PC-9 (cell line): ENCODE data around the gene ANKS6. TPM values are rescaled to one million over a fixed set of nuclear protein-coding genes. Genes with fewer than 3 reads are reported as not detected.

Experiments used
- BruUV-seq: library from RNA; stranded (reverse); fragments of 400-500 nt; replicated peaks from 2 replicates; lab custom pipeline; 2021; lab: Mats Ljungman, UMichigan
- CTCF ChIA-PET: fragments of 300-600 bp; sonication (Branson Sonifier 250); formaldehyde crosslinking; loops from one replicate; lab custom pipeline; 2022; ENCODE audit warnings: antibody characterized with exemption; lab: Charles Lee
- POLR2A ChIA-PET: fragments of 300-600 bp; sonication (Branson Sonifier 250); formaldehyde crosslinking; loops from one replicate; lab custom pipeline; 2022; ENCODE audit warnings: antibody characterized with exemption; ENCODE audit not compliant: unreplicated experiment; lab: Charles Lee
- DNase-seq, 2 experiments: peaks; one replicate each; pipeline versions ENCODE4 v3.0.0 to v3.0.0-alpha.2; 2015 to 2022; ENCODE audit warnings: mixed read lengths in 1 of 2
- H2AFZ ChIP-seq: fragments of 200-600 bp; sonication (generic); 2 replicates; pipeline ENCODE4 v1.8.1; 2017; ENCODE audit warnings: antibody characterized with exemption
- H3F3A ChIP-seq: fragments of 200-600 bp; sonication (generic); 2 replicates; pipeline ENCODE4 v1.8.1; 2017; ENCODE audit warnings: antibody characterized with exemption, mild to moderate bottlenecking, low read depth; ENCODE audit not compliant: insufficient read depth
- H3K27ac ChIP-seq: fragments of 200-600 bp; sonication (generic); 2 replicates; pipeline ENCODE4 v1.6.1; 2016; ENCODE audit warnings: mixed run types
- H3K27me3 ChIP-seq: fragments of 200-600 bp; sonication (generic); 2 replicates; pipeline ENCODE4 v1.6.1; 2016; ENCODE audit warnings: low read depth, mixed run types; ENCODE audit not compliant: insufficient read depth
- H3K36me3 ChIP-seq: fragments of 200-600 bp; sonication (generic); 2 replicates; pipeline ENCODE4 v1.6.1; 2016; ENCODE audit warnings: low read depth, mixed run types
- H3K4me1 ChIP-seq: fragments of 200-600 bp; sonication (generic); replicated peaks from 2 replicates; pipeline ENCODE4 v1.6.1; 2016; ENCODE audit warnings: mixed run types; ENCODE audit not compliant: insufficient read depth
- H3K4me2 ChIP-seq: fragments of 200-600 bp; sonication (generic); 2 replicates; pipeline ENCODE4 v1.6.1; 2017; ENCODE audit warnings: mixed run types
- H3K4me3 ChIP-seq: fragments of 200-600 bp; sonication (generic); 2 replicates; pipeline ENCODE4 v1.6.1; 2016; ENCODE audit warnings: mixed run types
- H3K79me2 ChIP-seq: fragments of 200-600 bp; sonication (generic); 2 replicates; pipeline ENCODE4 v1.6.1; 2017; ENCODE audit warnings: low read depth, mixed run types
- H3K9me2 ChIP-seq: fragments of 200-600 bp; sonication (generic); 2 replicates; pipeline ENCODE4 v1.8.1; 2017; ENCODE audit warnings: mild to moderate bottlenecking; ENCODE audit not compliant: insufficient read depth
- H3K9me3 ChIP-seq: fragments of 200-600 bp; sonication (generic); 2 replicates; pipeline ENCODE4 v1.8.1; 2016; ENCODE audit warnings: low read depth; ENCODE audit not compliant: insufficient read depth
- H4K20me1 ChIP-seq: fragments of 200-600 bp; sonication (generic); 2 replicates; pipeline ENCODE4 v1.8.1; 2017; ENCODE audit not compliant: insufficient read depth
- CTCF ChIP-seq: fragments of 200-600 bp; sonication (generic); conservative IDR thresholded peaks from 2 replicates; pipeline ENCODE4 v1.6.1; 2017; ENCODE audit warnings: mixed run types, antibody characterized with exemption, mild to moderate bottlenecking, moderate library complexity
- EZH2 ChIP-seq: fragments of 200-600 bp; sonication (generic); IDR thresholded peaks from 2 replicates; pipeline ENCODE4 v1.8.0; 2017; ENCODE audit warnings: antibody characterized with exemption, low read depth
- intact Hi-C: fragments of 100-400 bp; cut with micrococcal nuclease; formaldehyde crosslinking; loops from one replicate; pipeline ENCODE4 v1.10.0; 2022; ENCODE audit not compliant: unreplicated experiment
- total RNA-seq: library from RNA; stranded (reverse); gene quantifications from 2 replicates; pipeline ENCODE4 v1.2.3, GENCODE V29; 2021

The ANKS6 gene
- total RNA-seq, 1 experiment from 2014 or later = 74.7 TPM

GRCh38 chr9:98821831-98822230, 25.5 kb upstream of the ANKS6 start:
- POLR2A ChIA-PET = no interaction called here
- CTCF ChIA-PET = interaction anchor here (0.7 kb wide), 1 partner anchor 899 kb away, joined by 3 read pairs; no protein-coding TSS in a partner anchor
- BruUV-seq = no TSS peak
- Histone ChIP-seq H3K27me3 (no peaks in the 10 kb centered on the region), H3K79me2 (no peaks in the 10 kb centered on the region), H3K9me3 (no peaks in the 10 kb centered on the region), H3K4me3 (no peak overlapping the region), H3K4me1 (no peaks in the 10 kb centered on the region), H3K9me2 (no peaks in the 10 kb centered on the region), H3F3A (no peaks in the 10 kb centered on the region), H3K36me3 (peaks cover 5% of the 10 kb centered on the region; the same call in 1 of the 2 replicates), H2AFZ (no peak overlapping the region), H3K4me2 (no peak overlapping the region), H4K20me1 (no peaks in the 10 kb centered on the region), H3K27ac (no peak overlapping the region)
- TF ChIP-seq CTCF (no peak), EZH2 (no peak)
- intact Hi-C loops = no loop called here
- DNase-seq = no peak

- Histone ChIP-seq H3K4me1 (no peaks in the 10 kb centered on the region), H2AFZ (no peak overlapping the region), H3K4me3 (no peak overlapping the region), H3K4me2 (no peak overlapping the region), H3K36me3 (no peaks in the 10 kb centered on the region), H3K27me3 (no peaks in the 10 kb centered on the region), H3K79me2 (peaks cover 7% of the 10 kb centered on the region; the same call in 1 of the 2 replicates), H3K9me3 (no peaks in the 10 kb centered on the region), H3K9me2 (no peaks in the 10 kb centered on the region), H4K20me1 (no peaks in the 10 kb centered on the region), H3F3A (0 out of 2 replicates have a peak, but pooled peaks cover 9% of the 10 kb centered on the region), H3K27ac (no peak overlapping the region)
- ChIA-PET CTCF (no interaction called here), POLR2A (no interaction called here)
- no peak for DNase-seq
- TF ChIP-seq EZH2 (no peak), CTCF (no peak)
- no TSS peak for BruUV-seq
- intact Hi-C loops = no loop called here
These were observed 22.9 kb upstream of the ANKS6 start for GRCh38 chr9:98819231-98819630.

GRCh38 chr9:98818764-98819163, 22.4 kb upstream of the ANKS6 start:
- no TSS peak for BruUV-seq
- DNase-seq = no peak
- Histone ChIP-seq H3K27ac (no peak overlapping the region), H3K27me3 (no peaks in the 10 kb centered on the region), H3K4me3 (no peak overlapping the region), H3K9me2 (no peaks in the 10 kb centered on the region), H3K9me3 (no peaks in the 10 kb centered on the region), H3K79me2 (peaks cover 11% of the 10 kb centered on the region), H3K4me2 (no peak overlapping the region), H3K4me1 (no peaks in the 10 kb centered on the region), H3F3A (0 out of 2 replicates have a peak, but pooled peaks cover 9% of the 10 kb centered on the region), H4K20me1 (no peaks in the 10 kb centered on the region), H2AFZ (no peak overlapping the region), H3K36me3 (peaks cover 4% of the 10 kb centered on the region; the same call in 1 of the 2 replicates)
- ChIA-PET CTCF (no interaction called here), POLR2A (no interaction called here)
- intact Hi-C loops = no loop called here
- TF ChIP-seq CTCF (no peak), EZH2 (no peak)
